Kidney epithelial cell (primary cell): ENCODE measurements around the gene PARD6B. TPM values are rescaled to one million over a fixed set of nuclear protein-coding genes. Genes with fewer than 3 reads are reported as not detected.
"Not testable (repeated sequence)": the region's sequence is repeated elsewhere in the genome, so short reads cannot be mapped to it uniquely, and the experiment has no call there.

Experiments
- DNase-seq: peaks from one replicate; pipeline ENCODE4 v3.0.0-alpha.2; 2010; ENCODE audit warnings: low read depth
- H3K27me3 ChIP-seq: 2 replicates; pipeline ENCODE4 v1.6.0; 2011; ENCODE audit warnings: low read length; ENCODE audit not compliant: control insufficient read depth, insufficient read depth
- H3K36me3 ChIP-seq: 2 replicates; pipeline ENCODE4 v1.5.1; 2011; ENCODE audit warnings: low read length; ENCODE audit not compliant: control insufficient read depth, insufficient read depth
- H3K4me3 ChIP-seq: 2 replicates; pipeline ENCODE4 v1.5.1; 2011; ENCODE audit warnings: low read depth, mild to moderate bottlenecking, control low read depth, low read length
- CTCF ChIP-seq: IDR thresholded peaks from 2 replicates; pipeline ENCODE4 v1.5.1; 2011; ENCODE audit warnings: mild to moderate bottlenecking, moderate library complexity, low read length, control low read depth, inconsistent platforms; ENCODE audit not compliant: insufficient read depth, poor library complexity, severe bottlenecking
- total RNA-seq: library from RNA; depleted of rRNA; stranded (reverse); fragments of >200 nt; gene quantifications from 2 replicates; pipeline ENCODE4 v1.2.3, GENCODE V29; 2015

PARD6B gene
- total RNA-seq, 1 donor from 2014 or later: 24.0 TPM

- no peak for DNase-seq
- H3K4me3 ChIP-seq: no peak overlapping the region
- TF ChIP-seq CTCF: no peak
Measured at GRCh38 chr20:50758992-50759391, 27.6 kb downstream of the PARD6B start.

GRCh38 chr20:50759678-50760077, 28.3 kb downstream of the PARD6B start:
- Histone ChIP-seq H3K4me3 (no peak overlapping the region), H3K27me3 (no peaks in the 10 kb centered on the region), H3K36me3 (no peaks in the 10 kb centered on the region)
- TF ChIP-seq CTCF: no peak
- DNase-seq: no peak

More at GRCh38 chr20:50758992-50759391, 27.6 kb downstream of the PARD6B start:
- Histone ChIP-seq H3K27me3 (no peaks in the 10 kb centered on the region), H3K36me3 (no peaks in the 10 kb centered on the region)

GRCh38 chr20:50762045-50762422, 30.7 kb downstream of the PARD6B start:
- no peak overlapping the region for H3K4me3 ChIP-seq
- H3K27me3 ChIP-seq: no peaks in the 10 kb centered on the region
- no peaks in the 10 kb centered on the region for H3K36me3 ChIP-seq
- no peak for DNase-seq
- TF ChIP-seq CTCF: no peak

- Histone ChIP-seq H3K27me3 (no peaks in the 10 kb centered on the region), H3K36me3 (no peaks in the 10 kb centered on the region), H3K4me3 (no peak overlapping the region)
- no peak for TF ChIP-seq CTCF
- DNase-seq: no peak
Measured at GRCh38 chr20:50762435-50763220, 31.2 kb downstream of the PARD6B start.

GRCh38 chr20:50763550-50764458, 32.4 kb downstream of the PARD6B start:
- not testable (repeated sequence) for DNase-seq, H3K36me3 ChIP-seq, H3K4me3 ChIP-seq, H3K27me3 ChIP-seq

- not testable (repeated sequence) for H3K4me3 ChIP-seq, DNase-seq, H3K27me3 ChIP-seq, H3K36me3 ChIP-seq
Measured at GRCh38 chr20:50765251-50765650, 33.9 kb downstream of the PARD6B start.

- H3K4me3 ChIP-seq: no peak overlapping the region
- DNase-seq: no peak
- no peak for TF ChIP-seq CTCF
- no peaks in the 10 kb centered on the region for H3K27me3 ChIP-seq
- H3K36me3 ChIP-seq: no peaks in the 10 kb centered on the region
Measured at GRCh38 chr20:50765674-50766073, 34.3 kb downstream of the PARD6B start.

GRCh38 chr20:50766955-50767809, 35.8 kb downstream of the PARD6B start:
- H3K27me3 ChIP-seq, H3K36me3 ChIP-seq, DNase-seq, H3K4me3 ChIP-seq: not testable (repeated sequence)

GRCh38 chr20:50768991-50769390, 37.6 kb downstream of the PARD6B start:
- DNase-seq, H3K4me3 ChIP-seq, H3K27me3 ChIP-seq, H3K36me3 ChIP-seq: not testable (repeated sequence)
